ENCODE data around the gene FGF14.

The FGF14 gene

GRCh38 chr13:102401766-102402165 is at the start of gene FGF14:
Gene FGF14 (minus strand): TSS chr13:102402048.
- TF ChIP-seq, protein P1, sequence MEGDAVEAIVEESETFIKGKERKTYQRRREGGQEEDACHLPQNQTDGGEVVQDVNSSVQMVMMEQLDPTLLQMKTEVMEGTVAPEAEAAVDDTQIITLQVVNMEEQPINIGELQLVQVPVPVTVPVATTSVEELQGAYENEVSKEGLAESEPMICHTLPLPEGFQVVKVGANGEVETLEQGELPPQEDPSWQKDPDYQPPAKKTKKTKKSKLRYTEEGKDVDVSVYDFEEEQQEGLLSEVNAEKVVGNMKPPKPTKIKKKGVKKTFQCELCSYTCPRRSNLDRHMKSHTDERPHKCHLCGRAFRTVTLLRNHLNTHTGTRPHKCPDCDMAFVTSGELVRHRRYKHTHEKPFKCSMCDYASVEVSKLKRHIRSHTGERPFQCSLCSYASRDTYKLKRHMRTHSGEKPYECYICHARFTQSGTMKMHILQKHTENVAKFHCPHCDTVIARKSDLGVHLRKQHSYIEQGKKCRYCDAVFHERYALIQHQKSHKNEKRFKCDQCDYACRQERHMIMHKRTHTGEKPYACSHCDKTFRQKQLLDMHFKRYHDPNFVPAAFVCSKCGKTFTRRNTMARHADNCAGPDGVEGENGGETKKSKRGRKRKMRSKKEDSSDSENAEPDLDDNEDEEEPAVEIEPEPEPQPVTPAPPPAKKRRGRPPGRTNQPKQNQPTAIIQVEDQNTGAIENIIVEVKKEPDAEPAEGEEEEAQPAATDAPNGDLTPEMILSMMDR (conservative IDR thresholded peaks at IDR 0.05; ENCODE audit: low read length), result no peak
- peak within 1 kb of the TSS; percentile 44 for H3K4me3 ChIP-seq (ENCODE audit: low read length)

GRCh38 chr13:102443249-102443648 is 41.4 kb upstream of the FGF14 start:
- H3K4me3 ChIP-seq (ENCODE audit: low read length), result no peak overlapping the region
- no peak for DNase-seq (ENCODE audit: low read depth)
- TF ChIP-seq, protein P1 (conservative IDR thresholded peaks at IDR 0.05; ENCODE audit: low read length), result no peak

More at GRCh38 chr13:102401766-102402165, at the start of gene FGF14:
- no peak for DNase-seq (ENCODE audit: low read depth)

DNA sequence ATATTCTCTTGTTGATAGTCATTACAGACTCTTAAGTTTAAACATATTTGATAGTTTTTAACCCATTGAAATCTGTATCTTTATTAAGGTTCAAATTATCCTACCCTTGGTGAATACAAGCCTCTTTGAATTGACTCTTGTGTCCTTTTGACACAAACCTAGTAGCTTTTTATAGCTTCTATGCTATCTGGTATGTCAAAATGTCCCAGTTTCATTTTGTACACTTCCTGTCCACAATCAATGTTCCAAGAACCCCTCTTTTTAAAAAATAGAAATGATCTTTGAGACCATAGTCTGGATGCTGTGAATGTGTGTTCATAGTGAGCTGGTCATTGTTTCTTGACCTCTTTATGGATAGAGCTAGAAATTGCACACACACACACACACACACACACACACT is 39.2 kb upstream of the FGF14 start:
- TF ChIP-seq, protein P1 (conservative IDR thresholded peaks at IDR 0.05; ENCODE audit: low read length), result no peak
- DNase-seq (ENCODE audit: low read depth), result no peak

DNA sequence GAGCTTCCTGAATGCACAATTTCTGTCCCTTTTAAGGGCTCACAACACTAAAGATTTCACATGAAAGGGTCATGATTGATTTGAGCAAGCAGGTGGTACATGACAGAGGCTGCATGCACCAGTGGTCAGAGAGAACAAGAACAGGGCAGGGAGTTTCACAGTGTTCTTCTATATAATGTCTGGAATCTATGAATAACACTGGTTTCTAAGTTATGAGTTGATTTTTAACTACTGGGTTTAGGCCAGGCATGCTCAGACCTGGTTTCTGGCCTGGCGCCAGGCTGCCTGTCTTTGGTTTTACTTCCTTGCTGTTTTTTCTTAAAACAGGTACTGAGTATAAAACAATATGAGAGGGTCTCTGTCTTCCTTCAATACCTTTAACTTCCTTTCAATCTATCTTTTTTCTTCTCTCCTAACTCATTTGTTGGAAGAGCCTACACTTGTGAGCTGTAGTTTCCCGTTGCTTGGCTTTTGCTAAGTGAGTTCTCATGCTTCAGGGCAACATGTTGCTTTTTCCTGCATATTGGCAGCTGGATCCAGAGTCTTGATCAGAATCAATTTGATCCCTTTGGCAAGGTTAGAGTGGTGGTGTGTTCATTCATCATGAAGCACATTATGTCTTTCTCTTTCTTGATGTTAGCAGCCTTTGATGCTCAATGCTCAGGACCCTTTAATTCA is 38.5 kb upstream of the FGF14 start:
- no peak for DNase-seq (ENCODE audit: low read depth)
- TF ChIP-seq, protein P1 (conservative IDR thresholded peaks at IDR 0.05; ENCODE audit: low read length), result no peak
- no peak overlapping the region for H3K4me3 ChIP-seq (ENCODE audit: low read length)

More for the DNA sequence above, 39.2 kb upstream of the FGF14 start:
- no peak overlapping the region for H3K4me3 ChIP-seq (ENCODE audit: low read length)

DNA sequence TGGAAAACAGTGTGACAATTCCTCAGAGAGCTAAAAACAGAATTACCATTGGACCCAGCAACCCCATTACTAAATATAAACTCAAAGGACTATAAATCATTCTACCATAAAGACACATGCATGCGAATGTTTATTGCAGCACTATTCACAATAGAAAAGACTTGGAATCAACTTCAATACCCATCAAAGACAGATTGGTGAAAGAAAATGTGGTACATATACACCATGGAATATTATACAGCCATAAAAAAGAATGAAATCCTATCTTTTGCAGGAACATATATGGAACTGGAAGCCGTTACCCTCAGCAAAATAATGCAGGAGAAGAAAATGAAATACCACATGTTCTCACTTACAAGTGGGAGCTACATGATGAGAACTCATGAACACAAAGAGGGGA is 20.8 kb upstream of the FGF14 start:
- DNase-seq (ENCODE audit: low read depth), result no peak
- no peak overlapping the region for H3K4me3 ChIP-seq (ENCODE audit: low read length)
- TF ChIP-seq, protein P1 (conservative IDR thresholded peaks at IDR 0.05; ENCODE audit: low read length), result no peak

GRCh38 chr13:102405499-102406100 is 3.8 kb upstream of the FGF14 start:
- no peak overlapping the region for H3K4me3 ChIP-seq (ENCODE audit: low read length)
- DNase-seq (ENCODE audit: low read depth), result no peak
- TF ChIP-seq, protein P1 (conservative IDR thresholded peaks at IDR 0.05; ENCODE audit: low read length), result no peak

DNA sequence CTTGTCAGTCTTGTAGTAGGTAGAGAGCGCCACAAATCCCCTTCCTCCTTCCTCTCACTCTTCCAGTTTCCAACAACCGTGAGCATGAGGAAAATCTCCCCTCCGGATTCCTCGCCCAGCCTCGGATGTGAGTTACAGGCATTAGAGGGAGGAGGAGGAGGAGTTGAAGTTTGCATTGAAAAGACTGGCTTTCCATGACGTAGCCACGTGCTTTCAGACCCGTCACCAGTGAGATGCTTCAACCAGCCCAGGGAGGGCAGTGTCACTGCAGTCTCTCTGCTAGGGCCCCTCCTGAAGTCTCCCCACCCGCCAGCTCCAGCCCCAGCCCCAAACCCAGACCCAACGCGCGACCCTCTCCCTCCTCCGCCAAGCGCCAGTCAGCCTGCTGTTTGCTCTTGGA is 442 bp upstream of the FGF14 start:
- TF ChIP-seq, protein P1 (conservative IDR thresholded peaks at IDR 0.05; ENCODE audit: low read length), result no peak
- H3K4me3 ChIP-seq (ENCODE audit: low read length), result peak overlapping the region; percentile 23; the same call in 1 of the 2 replicates
- DNase-seq (ENCODE audit: low read depth), result no peak
